VCaP (cell line): Measurements from ENCODE around the gene STAT3.

Source experiments
- H3K27ac ChIP-seq: fragments of 450-650 bp; 2 replicates; pipeline ENCODE4 v1.5.1; 2017
- TF ChIP-seq, protein P1 (sequence below): fragments of 450-650 bp; conservative IDR thresholded peaks from 2 replicates; pipeline ENCODE4 v1.5.1; 2017; ENCODE audit warnings: mild to moderate bottlenecking, moderate library complexity

The STAT3 gene

DNA sequence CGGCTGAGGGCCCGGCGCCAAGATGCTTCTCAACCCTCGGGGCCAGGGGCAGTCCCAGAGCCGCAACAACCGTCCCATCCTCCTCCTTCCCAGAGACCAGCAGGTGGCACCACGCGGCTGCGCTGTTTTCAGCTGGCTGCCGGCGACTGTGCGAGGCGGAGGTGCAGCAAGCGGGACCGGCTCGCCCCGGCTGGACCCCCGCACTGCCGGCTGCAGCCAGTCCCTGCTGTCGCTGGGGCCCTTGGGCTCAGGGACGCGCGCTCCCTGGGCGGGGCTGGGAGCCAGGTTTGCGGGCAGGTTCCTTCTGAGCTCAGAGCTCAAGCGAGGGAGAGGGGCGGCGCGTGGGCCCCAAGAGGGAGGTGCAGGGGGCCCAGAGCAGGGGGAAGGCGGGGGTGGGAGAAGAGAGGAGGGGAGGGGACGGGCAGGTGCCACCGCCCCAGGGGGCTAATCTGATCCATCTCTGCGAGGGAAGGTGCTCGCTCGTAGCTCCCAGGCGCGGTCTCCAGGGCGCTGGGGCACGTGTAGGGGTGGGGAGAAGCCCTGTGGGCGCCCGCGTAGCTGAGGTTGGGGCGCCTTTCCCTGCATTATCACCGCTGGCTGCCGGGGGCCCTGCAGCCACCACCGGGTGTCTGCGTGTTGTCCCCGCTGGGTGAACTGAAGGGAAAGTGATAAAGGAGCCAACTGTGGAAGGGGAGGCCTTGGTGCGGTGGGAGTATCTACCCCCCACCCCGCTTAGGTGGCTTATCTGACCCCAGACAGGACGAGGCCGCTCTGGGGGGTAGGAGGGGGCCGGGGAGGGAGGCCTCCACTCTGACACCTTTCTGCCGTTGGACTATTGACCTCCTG lies 75.7 kb downstream of the STAT3 start:
- no peak overlapping the region for H3K27ac ChIP-seq
- TF ChIP-seq, protein P1, sequence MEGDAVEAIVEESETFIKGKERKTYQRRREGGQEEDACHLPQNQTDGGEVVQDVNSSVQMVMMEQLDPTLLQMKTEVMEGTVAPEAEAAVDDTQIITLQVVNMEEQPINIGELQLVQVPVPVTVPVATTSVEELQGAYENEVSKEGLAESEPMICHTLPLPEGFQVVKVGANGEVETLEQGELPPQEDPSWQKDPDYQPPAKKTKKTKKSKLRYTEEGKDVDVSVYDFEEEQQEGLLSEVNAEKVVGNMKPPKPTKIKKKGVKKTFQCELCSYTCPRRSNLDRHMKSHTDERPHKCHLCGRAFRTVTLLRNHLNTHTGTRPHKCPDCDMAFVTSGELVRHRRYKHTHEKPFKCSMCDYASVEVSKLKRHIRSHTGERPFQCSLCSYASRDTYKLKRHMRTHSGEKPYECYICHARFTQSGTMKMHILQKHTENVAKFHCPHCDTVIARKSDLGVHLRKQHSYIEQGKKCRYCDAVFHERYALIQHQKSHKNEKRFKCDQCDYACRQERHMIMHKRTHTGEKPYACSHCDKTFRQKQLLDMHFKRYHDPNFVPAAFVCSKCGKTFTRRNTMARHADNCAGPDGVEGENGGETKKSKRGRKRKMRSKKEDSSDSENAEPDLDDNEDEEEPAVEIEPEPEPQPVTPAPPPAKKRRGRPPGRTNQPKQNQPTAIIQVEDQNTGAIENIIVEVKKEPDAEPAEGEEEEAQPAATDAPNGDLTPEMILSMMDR: peak; percentile 23

DNA sequence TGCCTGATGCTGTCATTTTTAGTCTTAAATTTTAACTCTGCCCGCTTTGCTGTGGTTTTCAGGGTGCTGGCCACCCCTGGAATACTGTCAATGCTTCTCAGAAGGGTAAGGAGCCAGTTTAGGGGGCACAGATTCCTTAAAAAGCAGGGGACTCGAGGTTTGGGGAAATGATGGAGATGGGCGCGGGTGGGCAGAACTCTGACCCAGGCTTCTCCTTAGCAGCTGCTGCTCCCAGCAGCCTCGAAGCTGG lies 76.3 kb downstream of the STAT3 start:
- H3K27ac ChIP-seq: no peak overlapping the region
- TF ChIP-seq, protein P1: no peak

DNA sequence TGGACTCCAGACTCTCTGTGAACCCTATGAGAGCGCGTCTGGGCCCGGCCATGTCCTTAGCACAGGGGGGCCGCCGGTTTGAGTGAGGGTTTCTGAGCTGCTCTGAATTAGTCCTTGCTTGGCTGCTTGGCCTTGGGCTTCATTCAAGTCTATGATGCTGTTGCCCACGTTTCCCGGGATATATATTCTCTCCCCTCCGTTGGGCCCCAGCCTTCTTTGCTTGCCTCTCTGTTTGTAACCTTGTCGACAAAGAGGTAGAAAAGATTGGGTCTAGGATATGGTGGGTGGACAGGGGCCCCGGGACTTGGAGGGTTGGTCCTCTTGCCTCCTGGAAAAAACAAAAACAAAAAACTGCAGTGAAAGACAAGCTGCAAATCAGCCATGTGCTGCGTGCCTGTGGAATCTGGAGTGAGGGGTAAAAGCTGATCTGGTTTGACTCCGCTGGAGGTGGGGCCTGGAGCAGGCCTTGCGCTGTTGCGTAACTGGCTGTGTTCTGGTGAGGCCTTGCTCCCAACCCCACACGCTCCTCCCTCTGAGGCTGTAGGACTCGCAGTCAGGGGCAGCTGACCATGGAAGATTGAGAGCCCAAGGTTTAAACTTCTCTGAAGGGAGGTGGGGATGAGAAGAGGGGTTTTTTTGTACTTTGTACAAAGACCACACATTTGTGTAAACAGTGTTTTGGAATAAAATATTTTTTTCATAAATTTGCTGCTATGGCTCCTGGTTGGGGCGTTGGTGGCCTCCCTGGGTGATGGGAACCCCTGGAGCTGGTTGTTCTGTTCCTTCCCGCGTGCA lies 76.8 kb downstream of the STAT3 start:
- H3K27ac ChIP-seq: no peak overlapping the region
- TF ChIP-seq, protein P1: no peak

DNA sequence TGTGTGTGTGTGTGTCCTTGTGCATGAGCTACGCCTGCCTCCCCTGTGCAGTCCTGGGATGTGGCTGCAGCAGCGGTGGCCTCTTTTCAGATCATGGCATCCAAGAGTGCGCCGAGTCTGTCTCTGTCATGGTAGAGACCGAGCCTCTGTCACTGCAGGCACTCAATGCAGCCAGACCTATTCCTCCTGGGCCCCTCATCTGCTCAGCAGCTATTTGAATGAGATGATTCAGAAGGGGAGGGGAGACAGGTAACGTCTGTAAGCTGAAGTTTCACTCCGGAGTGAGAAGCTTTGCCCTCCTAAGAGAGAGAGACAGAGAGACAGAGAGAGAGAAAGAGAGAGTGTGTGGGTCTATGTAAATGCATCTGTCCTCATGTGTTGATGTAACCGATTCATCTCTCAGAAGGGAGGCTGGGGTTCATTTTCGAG lies 77.4 kb downstream of the STAT3 start:
- no peak overlapping the region for H3K27ac ChIP-seq
- TF ChIP-seq, protein P1: no peak

DNA sequence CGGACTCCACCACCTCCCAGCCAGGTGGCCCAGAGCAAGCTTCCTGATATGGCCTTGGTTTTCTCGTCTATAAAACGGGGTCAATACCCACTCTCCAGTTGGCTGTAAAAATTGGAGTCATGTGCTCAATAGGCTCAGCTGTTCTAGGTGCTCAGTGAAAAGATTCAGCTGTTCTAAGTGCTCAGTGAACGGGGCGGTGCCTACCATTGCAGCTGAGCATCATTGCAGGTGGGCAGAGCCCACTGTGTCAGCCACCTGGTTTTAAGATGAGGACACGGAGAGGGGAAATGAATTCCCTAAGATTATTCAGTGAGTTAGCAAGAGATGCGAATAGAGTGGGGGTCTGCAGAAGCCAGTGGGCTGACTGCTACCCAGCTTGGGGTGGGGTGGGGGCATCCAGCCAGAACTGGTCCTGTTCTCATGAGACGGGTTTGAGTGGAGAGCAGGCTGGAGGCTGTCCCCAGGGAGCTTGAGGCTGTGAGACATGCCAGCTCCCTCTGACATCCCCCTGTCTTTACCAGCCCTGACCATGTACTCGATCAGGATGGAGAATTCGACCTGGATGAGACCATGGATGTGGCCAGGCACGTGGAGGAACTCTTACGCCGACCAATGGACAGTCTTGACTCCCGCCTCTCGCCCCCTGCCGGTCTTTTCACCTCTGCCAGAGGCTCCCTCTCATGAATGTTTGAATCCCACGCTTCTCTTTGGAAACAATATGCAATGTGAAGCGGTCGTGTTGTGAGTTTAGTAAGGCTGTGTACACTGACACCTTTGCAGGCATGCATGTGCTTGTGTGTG lies 78.1 kb downstream of the STAT3 start:
- TF ChIP-seq, protein P1: no peak
- H3K27ac ChIP-seq: no peak overlapping the region

DNA sequence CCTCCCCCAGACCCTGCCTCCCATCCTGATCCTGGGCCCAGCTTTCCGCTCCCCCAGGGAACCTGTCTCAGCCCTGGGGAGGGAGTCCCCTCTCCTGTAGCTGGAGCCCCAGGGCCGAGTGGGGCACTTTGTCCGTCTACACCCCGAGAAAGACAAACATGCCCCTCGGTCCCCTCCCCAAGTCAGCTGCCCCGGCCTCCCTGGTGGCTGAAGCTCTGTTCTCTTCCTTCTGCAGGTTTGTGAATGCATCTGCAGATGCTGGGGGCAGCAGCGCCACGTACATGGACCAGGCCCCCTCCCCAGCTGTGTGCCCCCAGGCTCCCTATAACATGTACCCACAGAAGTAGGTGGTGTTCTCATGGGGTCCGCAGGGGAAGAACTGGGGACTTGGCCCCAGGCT lies 79.1 kb downstream of the STAT3 start:
- no peak overlapping the region for H3K27ac ChIP-seq
- TF ChIP-seq, protein P1: no peak

DNA sequence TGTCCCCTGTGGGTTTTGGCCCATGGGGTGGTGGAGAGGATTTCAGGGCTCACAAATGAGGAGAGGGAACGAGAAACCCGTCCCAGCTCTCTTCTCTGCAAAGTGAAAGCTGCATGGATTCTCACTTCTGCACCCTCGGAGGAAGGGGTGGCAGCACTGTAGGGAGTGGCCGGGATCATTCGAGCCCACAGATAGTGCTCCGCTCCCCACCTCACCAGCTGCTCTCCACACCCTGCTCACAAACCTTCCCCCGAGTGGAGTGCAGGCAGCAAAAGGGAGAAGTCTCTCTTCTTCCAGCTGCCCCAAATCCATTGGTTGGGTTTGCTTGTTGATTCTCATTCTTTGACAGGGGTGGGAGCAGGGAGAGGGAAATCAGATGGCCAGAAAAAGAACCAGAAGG lies 79.8 kb downstream of the STAT3 start:
- TF ChIP-seq, protein P1: no peak
- no peak overlapping the region for H3K27ac ChIP-seq
